ENCODE measurements around the gene SMG5.

SMG5 gene

DNA sequence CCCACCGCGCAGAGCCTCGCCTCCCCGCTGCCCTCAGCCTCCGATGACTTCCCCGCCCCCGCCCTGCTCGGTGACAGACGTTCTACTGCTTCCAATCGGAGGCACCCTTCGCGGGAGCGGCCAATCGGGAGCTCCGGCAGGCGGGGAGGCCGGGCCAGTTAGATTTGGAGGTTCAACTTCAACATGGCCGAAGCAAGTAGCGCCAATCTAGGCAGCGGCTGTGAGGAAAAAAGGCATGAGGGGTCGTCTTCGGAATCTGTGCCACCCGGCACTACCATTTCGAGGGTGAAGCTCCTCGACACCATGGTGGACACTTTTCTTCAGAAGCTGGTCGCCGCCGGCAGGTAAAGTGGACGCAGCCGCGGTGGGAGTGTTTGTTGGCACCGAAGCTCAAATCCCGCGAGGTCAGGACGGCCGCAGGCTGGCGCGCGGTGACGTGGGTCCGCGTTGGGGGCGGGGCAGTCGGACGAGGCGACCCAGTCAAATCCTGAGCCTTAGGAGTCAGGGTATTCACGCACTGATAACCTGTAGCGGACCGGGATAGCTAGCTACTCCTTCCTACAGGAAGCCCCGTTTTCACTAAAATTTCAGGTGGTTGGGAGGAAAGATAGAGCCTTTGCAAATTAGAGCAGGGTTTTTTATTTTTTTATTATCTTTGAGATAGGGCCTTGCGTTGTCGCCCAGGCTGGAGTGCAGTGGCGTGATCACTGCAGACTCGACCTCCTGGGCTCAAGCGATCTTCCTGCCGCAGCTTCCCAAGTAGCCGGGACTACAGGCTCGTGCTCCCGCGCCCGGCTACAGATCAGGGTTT lies 69.6 kb downstream of the SMG5 start, which contains the start of gene PMF1:
TSS of gene PMF1 (plus strand) at position 175 of the 811 bp plus-strand sequence. CDS start at position 184, 9 bp downstream.
- DNase-seq (ENCODE audit: low read depth in 3 of 3): peak; percentile 95 to 97 (median 95)

DNA sequence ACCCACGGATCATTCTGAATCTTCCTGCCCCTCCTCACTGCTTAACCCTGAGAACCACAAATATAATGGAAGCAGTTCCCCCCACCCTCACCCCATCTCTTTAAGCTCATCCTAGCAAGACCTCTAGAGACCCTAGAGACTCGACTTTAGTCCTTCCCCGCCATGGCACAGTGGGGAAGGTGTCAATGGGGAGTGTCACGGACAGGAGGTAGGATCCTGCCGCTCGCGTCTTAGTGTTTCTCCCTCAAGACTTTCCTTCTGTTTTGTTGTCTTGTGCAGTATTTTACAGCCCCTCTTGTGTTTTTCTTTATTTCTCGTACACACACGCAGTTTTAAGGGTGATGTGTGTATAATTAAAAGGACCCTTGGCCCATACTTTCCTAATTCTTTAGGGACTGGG lies 70.5 kb downstream of the SMG5 start:
- no peak for DNase-seq (ENCODE audit: low read depth in 3 of 3)

GRCh38 chr1:156211243-156211642 lies 71.4 kb downstream of the SMG5 start:
- no peak for DNase-seq (ENCODE audit: low read depth in 3 of 3)

GRCh38 chr1:156204686-156205085 lies 77.9 kb downstream of the SMG5 start:
- no peak for DNase-seq (ENCODE audit: low read depth in 3 of 3)

GRCh38 chr1:156203331-156203730 lies 79.3 kb downstream of the SMG5 start:
- no peak for DNase-seq (ENCODE audit: low read depth in 3 of 3)

GRCh38 chr1:156200044-156200443 lies 82.6 kb downstream of the SMG5 start:
- DNase-seq (ENCODE audit: low read depth in 3 of 3): no peak

Data from stimulated activated CD4-positive, alpha-beta T cell treated with anti-CD3 and anti-CD28 coated beads, TNF-alpha, amount 100 ng/mL, for 48 hours (primary cell).